Natural killer cell treated with Interleukin-12 subunit alpha and Interleukin-12 subunit beta and Interleukin-15 and Interleukin-18, amount 100 ng/mL, for 72 hours (primary cell): ENCODE data around the gene DOCK4. TPM values are rescaled to one million over a fixed set of nuclear protein-coding genes. Genes with fewer than 3 reads are reported as not detected.

Source experiments
- ATAC-seq, 2 donors: fragments of 150-1000 bp; cut with Tn5 transposase in 1 of 2; sonication (Bioruptor Pico), chemical (Tn5 transposase) in 1 of 2; 2 replicates each; pipeline ENCODE4 v1.10.0; 2021
- DNase-seq: peaks from one replicate; pipeline ENCODE4 v3.0.0; 2022; ENCODE audit warnings: low spot score
- H3K27ac Mint-ChIP-seq, 2 donors: 1 replicate in 1 of 2; 2 replicates in 1 of 2; pipeline ENCODE4 v1.8.0; 2022; ENCODE audit warnings: mixed read lengths in 2 of 2, mild to moderate bottlenecking in 1 of 2, moderate library complexity in 1 of 2
- H3K27me3 Mint-ChIP-seq, 2 donors: 1 replicate in 1 of 2; 2 replicates in 1 of 2; pipeline ENCODE4 v1.8.0; 2022; ENCODE audit warnings: mixed read lengths in 2 of 2
- H3K36me3 Mint-ChIP-seq: one replicate; pipeline ENCODE4 v1.8.0; 2022; ENCODE audit warnings: mixed read lengths
- H3K4me1 Mint-ChIP-seq, 2 donors: 1 replicate in 1 of 2; 2 replicates in 1 of 2; pipeline ENCODE4 v1.8.0; 2022; ENCODE audit warnings: low read depth in 2 of 2, mixed read lengths in 2 of 2, mild to moderate bottlenecking in 1 of 2
- H3K4me3 Mint-ChIP-seq: one replicate; pipeline ENCODE4 v1.8.0; 2022; ENCODE audit warnings: mixed read lengths
- H3K9me3 Mint-ChIP-seq: 2 replicates; pipeline ENCODE4 v1.8.0; 2022; ENCODE audit warnings: mixed read lengths
- total RNA-seq, 2 donors: library from RNA; stranded (reverse); gene quantifications; one replicate each; pipeline ENCODE4 v1.2.3, GENCODE V29; 2022

The DOCK4 gene
- total RNA-seq, 2 donors from 2014 or later: 1.8 to 3.3 TPM

GRCh38 chr7:112067632-112068540 lies 138.3 kb downstream of the DOCK4 start:
- Mint-ChIP-seq H3K27ac (no peak overlapping the region), H3K4me1 (no peaks in the 10 kb centered on the region), H3K9me3 (peaks cover 8% of the 10 kb centered on the region), H3K36me3 (no peaks in the 10 kb centered on the region), H3K27me3 (peaks cover 8 to 11% of the 10 kb centered on the region in 2 donors), H3K4me3 (no peak overlapping the region)
- ATAC-seq (no peak), DNase-seq (no peak)

- H3K27me3 Mint-ChIP-seq: peaks cover 8 to 11% of the 10 kb centered on the region in 2 donors
- H3K4me3 Mint-ChIP-seq: no peak overlapping the region
- no peaks in the 10 kb centered on the region for H3K36me3 Mint-ChIP-seq
- no peaks in the 10 kb centered on the region for H3K4me1 Mint-ChIP-seq
- no peak overlapping the region for H3K27ac Mint-ChIP-seq
- DNase-seq (no peak), ATAC-seq (no peak)
- peaks cover 8% of the 10 kb centered on the region for H3K9me3 Mint-ChIP-seq
Observed at GRCh38 chr7:112067200-112067599, 139.0 kb downstream of the DOCK4 start.

GRCh38 chr7:112065758-112066157 lies 140.4 kb downstream of the DOCK4 start:
- Mint-ChIP-seq H3K36me3 (no peaks in the 10 kb centered on the region), H3K27ac (no peak overlapping the region), H3K9me3 (peaks cover 8% of the 10 kb centered on the region), H3K4me1 (no peaks in the 10 kb centered on the region), H3K27me3 (peaks cover 8 to 11% of the 10 kb centered on the region in 2 donors), H3K4me3 (no peak overlapping the region)
- no peak for ATAC-seq
- no peak for DNase-seq

GRCh38 chr7:112064627-112065385 lies 141.4 kb downstream of the DOCK4 start:
- DNase-seq: no peak
- Mint-ChIP-seq H3K4me3 (no peak overlapping the region), H3K4me1 (no peaks in the 10 kb centered on the region), H3K27me3 (peaks cover 6 to 7% of the 10 kb centered on the region in 2 donors), H3K9me3 (peaks cover 5% of the 10 kb centered on the region), H3K36me3 (no peaks in the 10 kb centered on the region), H3K27ac (no peak overlapping the region)
- ATAC-seq: no peak

GRCh38 chr7:112063974-112064373 lies 142.2 kb downstream of the DOCK4 start:
- no peaks in the 10 kb centered on the region for H3K4me1 Mint-ChIP-seq
- DNase-seq: no peak

GRCh38 chr7:112061051-112061450 lies 145.1 kb downstream of the DOCK4 start:
- ATAC-seq (no peak), DNase-seq (no peak)
- Mint-ChIP-seq H3K27me3 (no peaks in the 10 kb centered on the region), H3K36me3 (no peaks in the 10 kb centered on the region), H3K4me1 (peaks cover 0 to 3% of the 10 kb centered on the region in 2 donors), H3K27ac (no peak overlapping the region), H3K4me3 (no peak overlapping the region), H3K9me3 (no peaks in the 10 kb centered on the region)

More at GRCh38 chr7:112063974-112064373, 142.2 kb downstream of the DOCK4 start:
- Mint-ChIP-seq H3K9me3 (no peaks in the 10 kb centered on the region), H3K27ac (no peak overlapping the region), H3K36me3 (no peaks in the 10 kb centered on the region), H3K27me3 (peaks cover 0 to 2% of the 10 kb centered on the region in 2 donors), H3K4me3 (no peak overlapping the region)
- no peak for ATAC-seq

GRCh38 chr7:112060625-112061024 lies 145.6 kb downstream of the DOCK4 start:
- ATAC-seq (no peak), DNase-seq (no peak)
- H3K27me3 Mint-ChIP-seq: no peaks in the 10 kb centered on the region
- no peak overlapping the region for H3K27ac Mint-ChIP-seq
- H3K4me1 Mint-ChIP-seq: peaks cover 0 to 3% of the 10 kb centered on the region in 2 donors
- no peaks in the 10 kb centered on the region for H3K36me3 Mint-ChIP-seq
- no peaks in the 10 kb centered on the region for H3K9me3 Mint-ChIP-seq
- H3K4me3 Mint-ChIP-seq: no peak overlapping the region

GRCh38 chr7:112059675-112060074 lies 146.5 kb downstream of the DOCK4 start:
- Mint-ChIP-seq H3K4me3 (no peak overlapping the region), H3K4me1 (peaks cover 0 to 3% of the 10 kb centered on the region in 2 donors), H3K9me3 (no peaks in the 10 kb centered on the region), H3K36me3 (no peaks in the 10 kb centered on the region), H3K27ac (no peak overlapping the region), H3K27me3 (no peaks in the 10 kb centered on the region)
- DNase-seq (no peak), ATAC-seq (no peak)

GRCh38 chr7:112058686-112059085 lies 147.5 kb downstream of the DOCK4 start:
- Mint-ChIP-seq H3K36me3 (no peaks in the 10 kb centered on the region), H3K9me3 (no peaks in the 10 kb centered on the region), H3K4me1 (peaks cover 0 to 3% of the 10 kb centered on the region in 2 donors), H3K27me3 (no peaks in the 10 kb centered on the region), H3K4me3 (no peak overlapping the region), H3K27ac (no peak overlapping the region)
- no peak for ATAC-seq
- DNase-seq: no peak

GRCh38 chr7:112056409-112056808 lies 149.8 kb downstream of the DOCK4 start:
- H3K9me3 Mint-ChIP-seq: no peaks in the 10 kb centered on the region
- no peak overlapping the region for H3K4me3 Mint-ChIP-seq
- no peak for DNase-seq
- peak overlapping the region in 1 of 2 donors; percentile 50 for H3K27ac Mint-ChIP-seq
- ATAC-seq: peak in 1 of 2 donors; percentile 69
- no peaks in the 10 kb centered on the region for H3K27me3 Mint-ChIP-seq
- H3K4me1 Mint-ChIP-seq: peaks cover 0 to 3% of the 10 kb centered on the region in 2 donors
- H3K36me3 Mint-ChIP-seq: no peaks in the 10 kb centered on the region

- Mint-ChIP-seq H3K27ac (peak overlapping the region in 1 of 2 donors; percentile 8), H3K9me3 (no peaks in the 10 kb centered on the region), H3K4me3 (no peak overlapping the region), H3K27me3 (no peaks in the 10 kb centered on the region), H3K4me1 (peaks cover 0 to 3% of the 10 kb centered on the region in 2 donors), H3K36me3 (no peaks in the 10 kb centered on the region)
- DNase-seq (no peak), ATAC-seq (no peak)
Observed at GRCh38 chr7:112053737-112054069, 152.5 kb downstream of the DOCK4 start.

GRCh38 chr7:112052993-112053736 lies 153.0 kb downstream of the DOCK4 start:
- Mint-ChIP-seq H3K27me3 (no peaks in the 10 kb centered on the region), H3K36me3 (no peaks in the 10 kb centered on the region), H3K4me1 (peaks cover 0 to 3% of the 10 kb centered on the region in 2 donors), H3K27ac (peak overlapping the region in 1 of 2 donors; percentile 8), H3K9me3 (no peaks in the 10 kb centered on the region), H3K4me3 (no peak overlapping the region)
- ATAC-seq (no peak), DNase-seq (no peak)

GRCh38 chr7:112052498-112052897 lies 153.7 kb downstream of the DOCK4 start:
- Mint-ChIP-seq H3K4me1 (peaks cover 0 to 3% of the 10 kb centered on the region in 2 donors), H3K4me3 (no peak overlapping the region), H3K9me3 (no peaks in the 10 kb centered on the region), H3K27me3 (no peaks in the 10 kb centered on the region), H3K27ac (no peak overlapping the region), H3K36me3 (no peaks in the 10 kb centered on the region)
- DNase-seq (no peak), ATAC-seq (no peak)
